HG03558 (cell line): Measurements from ENCODE around the gene INCENP.

Experiments used
- ATAC-seq: cut with Tn5 transposase; IDR thresholded peaks from one replicate; pipeline ENCODE4 v1.9.1; 2021; ENCODE audit warnings: moderate number of reproducible peaks; ENCODE audit not compliant: unreplicated experiment; ENCODE audit errors: extremely low read depth

Gene INCENP

DNA sequence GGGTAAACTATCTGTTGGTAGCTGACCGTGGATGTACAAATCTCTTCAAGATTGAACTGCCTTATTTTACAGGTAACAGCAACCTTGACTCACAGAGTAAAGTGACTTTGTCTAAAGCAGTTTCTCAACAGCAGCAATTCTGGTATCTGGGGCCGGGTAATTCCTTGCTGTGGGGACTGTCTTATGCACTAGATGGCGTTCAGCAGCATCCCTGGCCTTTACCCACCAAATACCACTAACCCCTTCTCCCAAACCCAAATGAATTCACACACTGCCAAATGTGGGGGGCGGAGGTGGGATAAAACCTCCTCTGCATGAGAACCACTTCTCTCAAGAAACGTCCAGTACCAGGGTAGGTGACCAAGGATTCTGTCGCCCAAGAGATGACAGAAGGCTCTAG lies 1.7 kb upstream of the INCENP start:
- no peak for ATAC-seq

DNA sequence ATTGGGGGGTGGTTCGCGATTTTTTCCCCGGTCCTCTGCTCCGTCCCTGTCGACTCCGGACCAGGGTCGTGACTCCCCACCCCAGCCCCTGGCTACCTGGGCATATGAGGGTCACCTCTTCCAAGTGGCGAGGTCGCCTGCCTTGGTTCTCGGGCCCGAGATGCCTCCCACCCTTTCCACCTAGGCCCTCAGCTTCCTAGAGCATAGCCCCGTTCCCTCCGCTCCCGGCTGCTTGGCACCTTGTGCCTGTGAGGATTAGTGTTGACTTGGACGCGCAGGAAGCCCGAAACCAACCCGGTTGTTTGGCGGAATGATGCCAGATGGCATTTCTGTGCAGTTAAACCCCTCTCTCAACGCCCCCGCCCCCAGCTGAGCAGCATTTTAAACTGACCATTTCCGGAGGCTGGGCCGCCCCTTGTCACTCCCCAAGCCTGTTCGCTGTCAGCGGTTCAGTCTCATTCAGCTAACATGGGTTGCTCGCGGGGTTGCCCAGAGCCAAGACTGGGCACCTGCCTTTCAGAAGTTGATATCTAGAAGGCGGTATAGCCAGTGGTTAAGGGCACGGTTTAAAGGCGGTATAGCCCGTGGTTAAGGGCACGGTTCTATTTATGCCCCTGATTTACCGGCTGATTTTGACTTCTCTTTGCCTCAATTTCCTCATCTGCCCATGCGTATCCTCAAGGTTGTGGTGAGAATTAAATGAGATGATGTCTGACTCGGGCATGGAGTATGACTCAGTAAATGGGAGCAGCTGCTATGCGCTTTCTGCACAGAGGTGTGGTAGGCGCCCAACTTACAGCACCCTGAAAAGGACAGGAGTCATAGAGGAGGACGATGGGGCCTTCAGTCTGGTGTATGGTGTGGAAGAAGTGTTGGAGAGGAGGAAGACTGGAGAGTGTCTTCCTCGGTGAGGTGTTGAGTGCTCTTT lies 639 bp downstream of the INCENP start:
- no peak for ATAC-seq

DNA sequence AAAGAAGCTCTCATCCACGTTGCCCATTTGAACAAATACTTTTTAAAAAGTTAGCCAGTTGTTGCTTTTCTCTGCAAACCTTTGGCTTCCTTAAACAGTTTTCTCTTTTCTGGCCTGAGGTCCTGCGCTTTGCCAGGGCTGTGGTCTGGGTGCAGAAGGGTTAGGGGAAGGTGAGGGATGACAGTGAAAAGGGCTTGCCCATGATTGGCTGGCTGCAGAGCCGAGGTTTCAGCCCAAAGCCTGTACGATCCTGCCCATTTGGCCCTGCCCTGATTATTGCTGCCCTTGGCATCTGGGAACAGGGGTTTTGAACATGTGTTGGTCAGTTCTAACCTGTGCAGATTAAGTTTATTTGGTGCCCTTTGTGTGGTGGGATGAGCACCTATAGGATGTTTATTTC lies 1.5 kb downstream of the INCENP start:
- ATAC-seq: no peak

DNA sequence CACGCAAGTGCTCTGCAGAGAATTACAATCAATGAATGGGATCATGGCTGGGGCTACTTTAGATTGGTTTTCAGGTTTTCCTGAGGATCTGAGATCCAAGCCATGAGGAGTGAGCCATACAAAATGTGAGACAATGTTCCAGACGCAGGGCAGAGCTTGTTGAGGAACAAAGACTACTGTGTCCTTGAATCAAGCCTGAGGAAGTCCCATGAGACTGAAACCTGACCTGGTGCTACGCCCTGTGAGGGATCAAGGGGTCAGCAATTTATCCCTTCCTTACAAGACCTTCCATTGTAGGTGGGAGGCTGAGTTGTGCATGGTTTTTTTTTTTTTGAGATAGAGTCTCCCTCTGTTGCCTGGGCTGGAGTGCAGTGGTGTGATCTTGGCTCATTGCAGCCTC lies 2.1 kb downstream of the INCENP start:
- no peak for ATAC-seq

DNA sequence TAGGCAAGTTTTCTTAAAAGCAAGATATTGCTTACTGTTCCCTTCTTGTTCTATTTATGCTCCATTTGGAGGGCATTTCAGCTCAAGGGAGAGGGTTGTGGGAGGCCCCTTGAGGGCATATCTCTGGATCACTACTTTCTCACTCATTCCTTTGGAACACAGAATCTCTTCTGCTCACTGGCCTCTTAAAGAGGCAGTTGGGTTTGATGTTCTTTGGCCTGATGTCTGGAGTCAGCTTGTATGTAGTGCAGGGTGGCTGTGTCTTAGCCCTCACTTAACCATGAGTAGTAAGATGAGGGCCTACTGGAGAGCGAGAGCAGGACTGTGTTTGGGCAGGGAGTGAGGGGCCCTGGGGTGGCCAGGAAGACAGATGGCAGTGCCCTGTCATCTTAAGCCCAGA lies 3.6 kb downstream of the INCENP start:
- ATAC-seq: no peak

DNA sequence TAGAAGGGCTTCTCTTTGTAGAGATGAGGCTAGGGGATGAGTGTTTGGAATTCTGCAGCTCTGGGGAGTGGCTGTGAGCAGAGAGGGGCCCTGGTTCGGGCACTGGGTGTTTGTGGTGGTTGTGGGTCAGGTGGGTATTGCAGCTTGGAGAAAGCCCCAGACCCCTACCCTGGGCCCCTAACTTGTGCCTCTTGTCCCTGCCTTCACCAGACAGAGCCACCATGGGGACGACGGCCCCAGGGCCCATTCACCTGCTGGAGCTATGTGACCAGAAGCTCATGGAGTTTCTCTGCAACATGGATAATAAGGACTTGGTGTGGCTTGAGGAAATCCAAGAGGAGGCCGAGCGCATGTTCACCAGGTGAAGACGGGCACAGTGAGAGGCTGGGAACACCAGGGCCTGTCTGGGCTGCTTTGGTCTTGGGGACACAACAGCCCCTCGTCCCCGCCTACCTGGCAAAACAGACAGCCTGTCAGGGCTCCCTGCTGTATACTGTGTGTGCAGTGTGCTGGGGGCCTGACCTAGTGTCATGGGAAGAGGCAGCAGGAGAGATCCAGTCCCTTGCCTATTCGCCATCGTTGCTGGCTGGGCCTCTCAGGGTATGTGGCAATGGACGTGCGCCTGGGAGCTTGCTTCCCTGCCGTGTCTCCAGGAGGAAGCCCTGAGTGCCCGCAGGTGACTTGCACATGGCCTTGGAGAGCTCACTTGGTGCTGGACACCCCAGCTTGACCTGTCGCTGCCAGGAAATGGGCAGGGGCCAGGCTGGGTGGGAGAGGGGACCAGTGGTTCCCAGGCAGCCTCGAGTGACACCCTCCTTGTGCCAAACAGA lies 4.3 kb downstream of the INCENP start:
- no peak for ATAC-seq

DNA sequence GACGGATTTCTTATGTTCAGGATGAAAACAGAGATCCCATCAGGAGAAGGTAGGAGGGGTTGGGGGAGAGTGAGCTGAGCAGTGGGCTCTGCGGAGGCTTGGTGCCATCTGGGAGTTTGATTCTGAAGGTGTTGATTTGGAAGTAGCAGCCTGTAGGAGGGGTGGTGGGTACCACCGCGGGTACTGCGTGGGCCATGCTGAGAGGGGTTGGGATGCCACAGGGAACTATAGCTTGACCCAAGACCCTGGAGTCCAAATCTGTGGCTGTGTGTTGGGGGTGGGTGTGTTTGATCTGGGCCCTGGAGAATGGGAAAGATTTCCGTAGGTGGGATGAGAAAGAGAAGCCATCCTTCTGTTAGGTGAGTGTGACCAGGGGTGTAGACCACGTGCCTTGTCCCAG lies 5.0 kb downstream of the INCENP start:
- ATAC-seq: no peak

DNA sequence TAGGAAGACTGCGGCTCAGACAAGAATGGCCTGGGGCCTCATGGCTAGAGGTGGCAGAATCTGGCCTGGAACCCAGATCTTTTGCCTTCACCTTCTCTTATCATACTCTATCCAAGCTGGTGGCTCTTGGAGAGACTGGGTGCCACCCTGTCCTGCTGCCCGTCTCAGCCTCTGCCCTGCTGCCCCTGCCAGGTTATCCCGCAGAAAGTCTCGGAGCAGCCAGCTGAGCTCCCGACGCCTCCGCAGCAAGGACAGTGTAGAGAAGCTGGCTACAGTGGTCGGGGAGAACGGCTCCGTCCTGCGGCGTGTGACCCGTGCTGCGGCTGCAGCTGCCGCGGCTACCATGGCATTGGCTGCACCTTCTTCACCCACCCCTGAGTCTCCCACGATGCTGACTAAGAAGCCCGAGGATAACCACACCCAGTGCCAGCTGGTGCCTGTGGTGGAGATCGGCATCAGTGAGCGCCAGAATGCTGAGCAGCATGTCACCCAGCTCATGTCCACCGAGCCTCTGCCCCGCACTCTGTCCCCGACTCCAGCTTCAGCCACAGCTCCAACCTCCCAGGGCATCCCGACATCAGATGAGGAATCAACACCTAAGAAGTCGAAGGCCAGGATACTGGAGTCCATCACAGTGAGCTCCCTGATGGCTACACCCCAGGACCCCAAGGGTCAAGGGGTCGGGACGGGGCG lies 5.9 kb downstream of the INCENP start:
- no peak for ATAC-seq

DNA sequence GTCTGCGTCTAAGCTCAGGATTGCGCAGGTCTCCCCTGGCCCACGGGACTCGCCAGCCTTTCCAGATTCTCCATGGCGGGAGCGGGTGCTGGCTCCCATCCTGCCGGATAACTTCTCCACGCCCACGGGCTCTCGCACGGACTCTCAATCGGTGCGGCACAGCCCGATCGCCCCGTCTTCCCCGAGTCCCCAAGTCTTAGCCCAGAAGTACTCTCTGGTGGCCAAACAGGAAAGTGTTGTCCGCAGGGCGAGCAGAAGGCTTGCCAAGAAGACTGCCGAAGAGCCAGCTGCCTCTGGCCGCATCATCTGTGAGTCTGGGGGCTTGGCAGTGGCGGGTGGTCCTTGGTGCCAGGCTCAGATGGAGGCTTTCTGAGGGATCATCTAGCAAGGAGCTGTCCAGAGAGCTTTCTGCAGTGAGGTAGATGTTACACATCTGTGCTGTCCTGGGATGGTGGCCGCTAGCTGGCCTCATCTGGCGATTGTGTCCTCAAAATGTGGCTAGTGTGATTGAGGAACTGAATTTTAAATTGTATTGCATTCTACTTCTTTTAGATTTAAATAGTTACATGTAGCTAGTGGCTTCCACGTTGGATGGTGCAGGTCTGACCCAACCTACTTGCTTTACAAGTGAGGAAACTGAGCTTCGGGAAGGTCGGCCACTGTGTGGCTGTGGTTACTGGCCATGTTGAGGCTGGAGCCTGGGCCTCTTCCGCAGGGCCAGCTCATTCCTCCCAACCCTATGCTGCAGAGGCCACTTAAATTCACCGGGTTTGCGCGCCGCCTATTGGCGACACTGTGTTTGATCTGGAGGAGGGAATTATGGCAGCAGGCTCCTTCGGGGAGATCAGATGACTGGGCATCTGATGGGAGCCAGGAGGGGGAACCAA lies 6.7 kb downstream of the INCENP start:
- no peak for ATAC-seq

DNA sequence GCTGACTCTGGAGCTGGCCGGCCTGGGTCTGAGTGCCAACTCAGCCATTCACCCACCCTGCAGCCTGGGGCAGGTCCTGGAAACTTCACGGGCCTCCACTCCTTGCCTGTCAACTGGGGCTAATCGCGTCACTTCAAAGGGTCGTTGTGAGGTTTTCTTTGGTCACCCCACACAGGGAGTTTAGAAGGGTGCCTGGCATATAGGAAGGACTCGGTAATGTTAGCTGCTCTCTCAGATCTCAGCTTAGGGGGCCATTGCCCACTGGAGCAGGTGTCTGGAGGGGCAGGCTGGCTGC lies 7.3 kb downstream of the INCENP start:
- no peak for ATAC-seq

DNA sequence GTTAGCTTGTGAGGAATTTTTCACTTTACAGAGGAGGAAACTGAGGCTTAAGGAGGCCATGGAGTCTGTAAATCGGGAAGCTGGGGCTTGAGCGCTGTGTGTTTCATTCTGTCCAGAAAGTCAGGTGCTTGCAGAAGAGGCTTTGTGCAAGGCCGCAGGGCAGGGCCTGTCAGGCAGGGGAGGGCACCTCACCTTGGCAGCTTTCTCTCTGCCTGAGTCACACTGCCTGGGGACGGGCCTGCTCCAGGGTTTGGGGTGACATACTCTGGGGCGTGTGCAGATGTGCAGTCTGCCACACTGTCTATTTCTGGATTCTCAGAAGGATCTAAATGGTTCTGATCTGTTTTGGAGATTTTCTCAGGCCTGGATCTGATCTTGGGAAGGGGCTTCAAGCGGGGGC lies 8.4 kb downstream of the INCENP start:
- no peak for ATAC-seq

DNA sequence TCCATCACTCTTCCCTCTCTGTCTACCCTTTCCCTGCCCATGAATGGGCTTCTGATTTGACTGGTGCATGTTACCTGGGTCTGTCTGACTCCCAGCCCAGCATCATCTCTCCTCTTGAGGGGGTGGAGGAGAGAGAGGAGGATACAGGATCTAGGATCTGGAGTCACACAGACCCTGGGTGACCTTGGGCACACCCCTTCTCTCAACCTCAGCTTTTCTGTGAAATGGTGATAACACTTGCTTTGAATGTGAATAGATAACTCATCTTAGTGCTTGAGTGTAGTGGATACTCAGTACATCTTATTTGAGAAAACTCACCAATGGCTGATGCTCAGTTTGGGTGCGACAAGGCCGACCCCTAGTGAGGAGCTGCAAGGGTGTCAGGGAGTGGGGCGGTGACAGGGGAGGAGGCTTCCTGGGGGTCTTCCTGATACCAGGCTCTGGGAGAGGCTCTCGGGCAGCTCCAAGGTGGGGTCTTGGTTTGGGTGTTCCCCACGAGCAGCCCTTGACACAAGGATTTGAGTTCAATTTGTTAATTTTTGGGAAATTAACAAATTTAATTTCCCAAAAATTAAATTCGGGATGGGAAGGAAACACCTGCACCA lies 9.0 kb downstream of the INCENP start:
- no peak for ATAC-seq

DNA sequence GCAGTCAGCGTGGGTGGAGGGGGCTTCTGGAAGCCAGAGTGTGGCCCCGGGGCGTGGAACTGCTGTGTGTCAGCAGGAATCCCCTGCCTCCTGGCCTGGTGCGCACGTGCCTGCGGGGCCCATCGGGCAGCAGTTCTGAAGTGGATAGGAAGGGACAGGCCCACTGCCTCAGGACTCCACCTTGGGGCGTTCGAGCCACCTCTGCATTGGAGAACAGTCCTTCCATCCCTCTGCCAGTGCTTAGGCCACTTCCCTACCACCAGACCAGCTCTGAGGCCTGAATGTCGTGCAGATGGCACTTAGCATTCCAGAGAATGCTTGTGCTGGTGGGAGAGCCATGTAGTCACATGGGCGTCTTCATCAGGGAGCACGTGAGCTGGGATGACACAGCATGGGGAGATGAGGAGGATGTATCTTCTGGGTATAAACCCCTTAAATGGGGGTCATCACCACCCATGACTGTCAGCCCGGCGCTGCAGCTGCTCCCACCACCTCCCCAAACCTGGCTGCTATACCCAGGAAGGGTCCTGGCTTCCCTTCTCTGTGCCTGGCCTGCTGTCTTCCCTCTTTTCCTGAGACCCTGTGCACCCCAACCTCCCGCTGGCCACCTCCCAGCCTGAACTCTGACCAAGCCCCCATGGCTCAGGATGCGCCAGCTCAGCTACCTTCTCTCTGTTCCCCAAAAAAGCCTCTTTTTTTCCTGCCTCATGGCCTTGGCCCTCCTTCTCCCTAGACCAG lies 9.7 kb downstream of the INCENP start:
- ATAC-seq: no peak

DNA sequence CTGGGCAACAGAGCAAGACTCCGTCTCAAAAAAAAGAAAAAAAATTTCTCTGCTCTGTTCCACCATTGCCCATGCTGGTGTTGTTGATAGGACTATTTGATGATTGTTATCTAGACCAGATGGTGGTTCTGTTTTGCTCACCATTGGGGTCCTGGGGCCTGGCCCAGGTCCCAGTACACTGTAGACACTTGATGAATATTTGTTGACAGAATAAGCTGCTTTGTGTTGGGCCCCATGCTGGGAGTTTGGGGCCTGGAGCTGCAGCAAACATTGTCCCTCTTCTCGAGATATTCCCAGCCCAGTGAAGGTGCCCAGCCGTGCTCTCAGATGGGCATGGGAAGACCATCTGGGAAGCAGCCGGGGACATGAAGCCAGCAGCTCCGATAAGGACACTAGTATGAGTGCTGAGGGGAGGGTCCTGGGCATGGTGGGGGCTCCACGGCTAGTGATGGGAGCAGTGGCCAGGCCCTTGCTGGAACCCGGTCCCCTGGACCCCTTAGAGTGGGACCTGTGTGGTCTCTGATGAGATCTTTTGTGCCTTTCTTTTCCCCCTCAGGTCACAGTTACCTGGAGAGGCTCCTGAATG lies 13.6 kb downstream of the INCENP start:
- ATAC-seq: no peak

DNA sequence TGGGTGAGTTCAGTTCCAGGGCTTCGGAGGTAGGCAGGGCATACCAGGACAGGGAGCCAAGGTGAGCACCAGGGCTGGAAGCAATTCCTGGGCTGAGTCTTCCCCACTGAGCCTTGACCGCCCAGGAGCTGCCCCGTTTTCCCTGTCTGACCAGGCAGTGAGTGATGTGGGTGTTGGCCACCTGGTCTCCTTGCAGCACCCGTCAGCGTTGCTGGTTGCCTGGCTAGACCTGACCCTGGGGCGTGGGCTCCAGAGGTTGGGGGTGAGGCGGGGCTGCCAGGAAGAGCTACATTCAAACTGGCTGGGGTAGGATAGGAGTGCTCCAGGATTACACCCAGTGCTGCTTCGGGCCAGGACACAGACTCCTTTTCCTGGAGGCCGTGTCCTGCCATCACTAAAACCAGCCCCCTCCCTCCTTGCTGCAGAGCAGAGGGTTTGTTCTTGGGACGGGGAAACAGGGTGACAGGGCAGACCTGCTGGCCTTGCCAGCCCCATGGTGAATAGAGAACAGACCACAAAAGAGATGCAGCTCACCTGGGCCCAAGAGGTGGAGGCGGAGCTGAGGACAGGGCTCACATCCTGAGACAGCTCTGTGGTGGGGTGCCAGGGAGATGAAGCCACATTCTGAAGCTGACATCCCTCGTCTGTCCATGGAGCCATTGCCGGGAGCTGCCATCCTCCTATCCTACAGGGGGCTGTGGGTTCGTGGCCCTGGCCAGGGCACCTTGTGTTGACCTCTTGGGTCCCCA lies 14.2 kb downstream of the INCENP start:
- no peak for ATAC-seq

DNA sequence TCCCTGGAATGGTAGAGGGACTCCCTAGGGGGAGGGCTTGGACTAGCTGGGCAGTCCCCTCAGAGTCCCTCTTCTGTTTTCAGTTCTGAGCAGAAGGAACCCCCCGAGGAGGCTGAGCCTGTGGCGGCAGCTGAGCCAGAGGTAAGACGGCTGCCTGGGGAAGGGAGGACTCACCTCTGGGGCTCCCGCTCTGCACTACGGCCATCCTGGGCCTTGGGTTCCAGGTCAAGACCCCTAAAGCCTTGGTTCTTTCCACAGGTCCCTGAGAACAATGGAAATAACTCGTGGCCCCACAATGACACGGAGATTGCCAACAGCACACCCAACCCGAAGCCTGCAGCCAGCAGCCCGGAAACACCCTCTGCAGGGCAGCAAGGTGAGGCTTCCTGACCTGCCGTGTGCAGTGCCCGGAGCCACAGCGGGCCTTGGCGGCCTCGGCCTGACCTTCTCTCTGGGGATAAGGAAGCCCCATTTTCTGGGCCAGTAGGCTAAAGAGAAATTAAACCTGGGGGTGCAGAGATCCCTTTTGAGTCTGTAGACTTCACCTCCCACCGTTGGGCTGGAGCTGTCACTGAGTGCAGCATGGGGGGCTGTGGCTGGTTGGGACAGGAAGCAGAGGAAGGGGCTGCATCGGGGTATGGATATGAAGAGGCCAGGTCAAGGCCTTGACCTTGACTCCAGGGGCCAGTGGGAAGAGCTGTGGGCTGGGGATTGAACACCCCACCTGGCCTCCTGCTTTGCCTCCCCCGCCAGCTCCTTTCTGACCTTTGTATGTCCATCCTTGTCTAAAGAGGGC lies 15.0 kb downstream of the INCENP start:
- no peak for ATAC-seq
